Measurements from ENCODE around the gene FBXO30.

Gene FBXO30

DNA sequence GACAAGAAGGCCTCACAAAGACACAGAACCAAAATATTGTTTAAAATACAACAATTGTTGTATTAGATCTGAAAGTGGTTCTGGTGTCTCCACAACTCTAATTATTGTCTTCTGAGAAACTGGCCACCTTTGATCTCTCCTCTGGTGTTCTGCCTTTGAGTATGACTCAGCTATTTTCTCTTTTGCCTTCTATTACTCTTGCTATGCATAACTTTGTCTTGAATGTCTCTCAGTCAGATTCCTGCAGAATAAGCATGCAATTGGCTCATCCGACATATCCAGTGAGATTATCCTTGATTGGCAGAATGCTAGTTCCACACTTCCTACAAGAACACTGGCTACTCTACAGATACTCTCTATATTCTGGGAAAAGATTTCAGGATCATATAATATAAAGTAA lies 65.0 kb downstream of the FBXO30 start:
- DNase-seq, result no peak

DNA sequence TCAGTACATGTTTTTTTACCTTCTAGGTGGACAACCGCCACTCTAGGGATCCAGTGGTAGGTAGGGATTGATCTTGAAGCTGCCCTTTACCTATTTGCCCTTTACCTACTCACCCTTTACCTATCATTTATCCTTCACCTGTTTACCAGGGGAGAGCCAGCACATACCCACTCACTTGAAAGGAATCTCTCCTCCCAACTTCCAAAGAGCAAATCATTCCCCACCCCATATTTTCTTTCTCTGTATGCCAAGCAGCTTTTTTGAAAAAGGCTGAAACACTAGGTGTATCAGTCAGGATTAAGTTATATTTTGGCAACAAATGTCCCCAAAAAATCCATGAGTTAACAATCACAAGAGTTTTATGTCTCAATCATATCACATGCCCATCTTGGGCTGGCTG lies 68.7 kb downstream of the FBXO30 start:
- DNase-seq, result no peak

- no peak for DNase-seq
These were observed 70.0 kb downstream of the FBXO30 start for GRCh38 chr6:145744619-145745018.
